Neural progenitor cell (in vitro differentiated cells): ENCODE measurements around the gene ATAD3A.

Experiments
- CTCF ChIP-seq: fragments of 200-600 bp; sonication (generic); IDR thresholded peaks from 2 replicates; pipeline ENCODE4 v1.5.1; 2017; ENCODE audit warnings: antibody characterized with exemption, mild to moderate bottlenecking
- EZH2 ChIP-seq: fragments of 200-600 bp; sonication (generic); IDR thresholded peaks from 2 replicates; pipeline ENCODE4 v1.6.1; 2017; ENCODE audit warnings: antibody characterized with exemption, mild to moderate bottlenecking, moderate library complexity

DNA sequence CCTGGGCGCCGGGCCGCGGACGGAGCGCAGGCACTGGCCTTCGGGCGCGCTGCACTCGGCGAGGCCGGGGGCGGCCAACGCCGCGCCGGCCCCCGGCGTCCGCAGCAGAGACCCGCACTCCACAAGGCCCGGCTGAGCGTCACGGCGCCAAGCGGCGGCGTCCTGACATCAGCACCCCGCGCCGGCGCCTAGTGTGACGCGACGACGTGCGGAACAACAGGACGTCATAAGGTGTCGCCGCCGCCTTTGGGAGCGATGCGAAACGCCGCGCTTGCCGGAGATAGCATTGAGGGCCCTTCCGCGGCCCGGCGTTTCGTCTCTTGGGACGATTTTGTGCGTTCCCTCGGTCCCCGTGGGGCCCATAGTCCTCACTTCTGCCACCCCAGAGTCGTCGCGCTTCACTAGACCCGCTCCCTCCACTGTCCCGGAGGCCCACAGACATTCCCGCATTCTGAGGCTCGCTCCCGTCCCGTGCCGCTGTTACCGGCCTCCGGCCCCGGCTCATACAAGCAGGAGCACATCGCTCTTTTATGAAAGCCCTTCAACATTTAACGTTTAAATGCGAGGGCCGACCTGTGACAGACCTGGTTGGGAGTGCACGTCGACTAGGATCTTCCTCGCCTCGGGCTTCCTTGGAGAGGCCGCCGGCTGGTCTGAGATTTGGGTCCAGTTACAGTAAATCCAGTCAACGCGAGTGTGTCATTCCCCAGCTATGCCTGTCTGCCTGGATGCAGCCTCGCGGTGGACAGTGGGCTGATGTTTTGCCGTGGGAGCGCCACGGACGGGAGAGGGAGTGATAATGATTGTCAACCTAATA, 63.0 kb downstream of the ATAD3A start, which contains the start of gene SSU72:
- TF ChIP-seq CTCF (no peak), EZH2 (no peak)
